Epithelial cell of proximal tubule (primary cell): ENCODE results near the gene COX8C. TPM values are rescaled to one million over a fixed set of nuclear protein-coding genes. Genes with fewer than 3 reads are reported as not detected.

Experiments
- DNase-seq: peaks from one replicate; pipeline ENCODE4 v3.0.0-alpha.2; 2011; ENCODE audit warnings: low read depth
- H3K4me3 ChIP-seq: 2 replicates; pipeline ENCODE4 v1.5.1; 2011; ENCODE audit warnings: low read depth, mild to moderate bottlenecking, low read length
- total RNA-seq: library from RNA; depleted of rRNA; stranded (reverse); fragments of >200 nt; gene quantifications from 2 replicates; pipeline ENCODE4 v1.2.3, GENCODE V29; 2015
- TF ChIP-seq, protein P1 (sequence below): conservative IDR thresholded peaks from 2 replicates; pipeline ENCODE4 v1.5.1; 2012; ENCODE audit warnings: low read depth, mild to moderate bottlenecking, low read length

COX8C gene
- total RNA-seq, 1 donor from 2014 or later = not detected

DNA sequence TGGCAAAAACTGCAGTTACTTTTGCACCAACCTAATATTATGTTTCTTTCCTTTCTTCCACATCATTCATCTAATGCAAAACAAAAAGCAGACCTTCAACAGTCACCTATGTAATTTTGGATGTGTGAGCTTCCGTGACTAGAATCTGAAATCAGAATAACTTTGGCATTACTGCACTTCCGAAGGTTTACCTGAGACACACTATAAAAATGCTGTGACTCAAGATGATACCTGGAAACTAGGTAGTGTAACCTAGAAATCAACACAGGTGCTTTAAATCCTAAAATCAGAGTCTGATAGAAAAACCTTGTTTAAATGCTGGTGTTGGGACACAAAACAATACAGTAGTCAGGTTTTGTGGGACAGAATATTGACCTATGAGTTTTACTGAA is 16.4 kb upstream of the COX8C start:
- no peak for DNase-seq
- TF ChIP-seq, protein P1, sequence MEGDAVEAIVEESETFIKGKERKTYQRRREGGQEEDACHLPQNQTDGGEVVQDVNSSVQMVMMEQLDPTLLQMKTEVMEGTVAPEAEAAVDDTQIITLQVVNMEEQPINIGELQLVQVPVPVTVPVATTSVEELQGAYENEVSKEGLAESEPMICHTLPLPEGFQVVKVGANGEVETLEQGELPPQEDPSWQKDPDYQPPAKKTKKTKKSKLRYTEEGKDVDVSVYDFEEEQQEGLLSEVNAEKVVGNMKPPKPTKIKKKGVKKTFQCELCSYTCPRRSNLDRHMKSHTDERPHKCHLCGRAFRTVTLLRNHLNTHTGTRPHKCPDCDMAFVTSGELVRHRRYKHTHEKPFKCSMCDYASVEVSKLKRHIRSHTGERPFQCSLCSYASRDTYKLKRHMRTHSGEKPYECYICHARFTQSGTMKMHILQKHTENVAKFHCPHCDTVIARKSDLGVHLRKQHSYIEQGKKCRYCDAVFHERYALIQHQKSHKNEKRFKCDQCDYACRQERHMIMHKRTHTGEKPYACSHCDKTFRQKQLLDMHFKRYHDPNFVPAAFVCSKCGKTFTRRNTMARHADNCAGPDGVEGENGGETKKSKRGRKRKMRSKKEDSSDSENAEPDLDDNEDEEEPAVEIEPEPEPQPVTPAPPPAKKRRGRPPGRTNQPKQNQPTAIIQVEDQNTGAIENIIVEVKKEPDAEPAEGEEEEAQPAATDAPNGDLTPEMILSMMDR = no peak
- H3K4me3 ChIP-seq = peak overlapping the region; percentile 69

DNA sequence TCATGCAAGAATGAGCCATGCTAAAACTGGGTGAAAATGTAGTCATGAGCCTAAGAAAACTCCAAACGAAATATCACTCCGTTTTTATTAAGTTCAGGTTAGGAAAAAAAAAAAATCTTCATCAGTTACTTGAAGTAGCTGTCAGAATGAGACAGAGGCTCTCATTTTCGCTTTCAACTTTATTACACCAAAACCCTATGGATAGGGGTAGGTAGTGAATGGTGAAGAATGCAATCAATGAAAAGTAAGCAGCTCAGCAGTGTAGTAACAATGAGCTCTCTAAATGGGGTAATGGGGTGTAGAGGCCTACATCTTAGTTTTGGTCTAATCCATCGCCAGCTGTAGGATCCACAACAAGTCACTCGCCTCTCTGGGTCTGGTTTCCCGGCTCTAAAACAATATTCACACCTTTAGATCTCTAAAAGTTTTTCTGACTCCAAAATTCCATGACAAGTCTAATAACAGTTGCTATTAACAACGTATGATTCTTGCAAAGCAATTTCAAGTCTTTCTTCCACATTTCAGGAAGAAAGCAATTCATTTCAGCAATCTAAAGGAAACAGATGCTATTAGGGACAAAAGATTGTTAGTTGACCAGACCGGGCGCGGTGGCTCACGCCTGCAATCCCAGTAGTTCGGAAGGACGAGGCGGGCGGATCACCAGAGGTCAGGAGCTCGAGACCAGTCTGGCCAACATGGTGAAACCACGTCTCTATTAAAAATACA is 15.8 kb upstream of the COX8C start:
- TF ChIP-seq, protein P1 = no peak
- no peak for DNase-seq
- H3K4me3 ChIP-seq = peak overlapping the region; percentile 69

DNA sequence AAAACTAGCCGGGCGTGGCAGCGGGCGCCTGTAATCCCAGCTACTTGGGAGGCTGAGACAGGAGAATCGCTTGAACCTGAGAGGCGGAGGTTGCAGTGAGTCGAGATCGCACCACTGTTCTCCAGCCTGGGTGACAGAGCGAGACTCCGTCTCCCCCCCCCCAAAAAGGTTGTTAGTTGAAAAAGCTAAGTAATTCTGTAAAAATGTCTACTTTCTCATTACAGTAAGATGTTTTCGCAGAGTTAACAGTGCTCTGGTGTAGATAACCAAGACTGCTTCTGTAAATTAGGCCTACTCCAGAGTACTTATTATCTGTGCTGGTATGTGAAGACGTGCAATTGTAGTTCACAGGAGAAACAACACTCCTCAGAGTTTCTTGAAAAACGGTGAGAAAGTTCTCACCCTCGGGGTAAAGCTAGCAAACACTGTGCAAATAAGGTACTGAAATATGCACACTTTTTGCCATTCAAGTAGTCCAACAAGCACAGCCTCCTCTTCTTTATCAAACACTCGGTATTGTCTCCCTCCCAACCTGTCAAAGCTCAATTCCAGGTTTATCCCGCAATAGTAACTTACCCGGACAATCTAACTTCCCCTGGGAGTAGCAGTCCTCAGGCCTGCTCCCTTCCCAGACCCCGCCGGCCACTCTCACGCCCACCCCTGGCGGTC is 15.1 kb upstream of the COX8C start:
- DNase-seq = no peak
- peak overlapping the region; percentile 69 for H3K4me3 ChIP-seq
- TF ChIP-seq, protein P1 = peak; percentile 4

DNA sequence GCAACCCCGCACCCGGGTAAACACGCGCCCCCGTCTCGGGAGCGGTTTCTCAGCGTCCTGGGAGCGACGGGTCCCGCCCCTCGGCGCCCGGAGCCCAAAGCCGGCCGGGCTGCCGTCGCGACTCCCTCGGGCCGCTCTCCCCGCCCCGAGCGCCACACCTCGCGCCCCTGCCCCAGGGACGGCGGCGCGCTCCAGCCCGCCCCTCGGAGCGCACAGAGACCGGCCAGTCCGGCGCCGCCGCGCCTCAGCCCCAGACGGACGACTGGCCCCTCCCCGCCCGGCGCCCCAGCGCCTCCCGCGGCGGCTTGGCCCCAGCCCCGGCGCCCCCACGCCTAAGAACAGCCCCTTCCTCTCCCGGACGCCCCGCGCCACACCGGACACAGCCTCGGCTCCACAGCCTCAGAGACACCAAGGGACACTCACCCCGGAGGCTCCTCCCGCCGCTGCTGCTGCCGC is 14.6 kb upstream of the COX8C start:
- H3K4me3 ChIP-seq = peak overlapping the region; percentile 69
- TF ChIP-seq, protein P1 = no peak
- no peak for DNase-seq

DNA sequence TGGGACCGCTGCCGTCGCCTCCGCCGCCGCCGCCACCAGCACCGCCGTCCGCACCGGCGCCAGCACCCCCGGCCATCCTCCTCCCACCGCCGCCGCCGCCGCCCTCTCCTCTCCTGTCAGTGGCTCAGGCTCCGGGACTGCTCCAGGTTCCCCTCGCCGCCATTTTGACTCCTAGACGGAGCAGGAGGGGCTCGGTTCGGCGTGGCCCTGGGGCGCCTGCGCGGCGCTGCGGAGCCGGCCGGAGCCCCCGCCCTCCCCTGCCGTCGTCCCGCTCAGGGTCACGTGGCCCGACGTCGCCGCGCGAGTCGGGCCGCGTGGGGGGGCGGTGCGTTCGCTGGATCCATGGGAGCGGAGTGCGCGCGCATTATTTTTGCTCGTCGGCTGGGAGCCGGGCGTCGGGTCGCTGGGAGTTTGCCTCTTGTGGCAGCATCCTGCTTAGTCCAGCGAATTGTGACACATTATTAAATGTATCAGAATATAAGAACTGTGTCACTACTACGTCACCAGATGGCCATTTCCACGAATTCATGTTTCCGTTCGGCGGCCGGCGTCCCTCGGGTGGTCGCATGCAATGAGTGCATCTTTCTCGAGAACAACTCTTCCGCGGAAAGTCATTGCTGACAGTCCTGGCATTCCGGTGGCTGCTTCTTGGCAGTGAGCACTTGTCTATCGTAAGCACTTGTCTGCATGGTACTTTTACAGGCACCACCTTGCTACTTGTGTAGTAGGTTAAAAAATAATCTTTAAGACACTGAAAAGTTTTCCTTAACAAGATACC is 13.9 kb upstream of the COX8C start, which contains the start of gene BTBD7:
BTBD7 (minus strand) TSS at position 184 of the 778 bp plus-strand sequence. CDS start 36,985 bp downstream, outside the sequence.
- TF ChIP-seq, protein P1 = peak; percentile 32
- peak within 1 kb of the TSS; percentile 69 for H3K4me3 ChIP-seq

DNA sequence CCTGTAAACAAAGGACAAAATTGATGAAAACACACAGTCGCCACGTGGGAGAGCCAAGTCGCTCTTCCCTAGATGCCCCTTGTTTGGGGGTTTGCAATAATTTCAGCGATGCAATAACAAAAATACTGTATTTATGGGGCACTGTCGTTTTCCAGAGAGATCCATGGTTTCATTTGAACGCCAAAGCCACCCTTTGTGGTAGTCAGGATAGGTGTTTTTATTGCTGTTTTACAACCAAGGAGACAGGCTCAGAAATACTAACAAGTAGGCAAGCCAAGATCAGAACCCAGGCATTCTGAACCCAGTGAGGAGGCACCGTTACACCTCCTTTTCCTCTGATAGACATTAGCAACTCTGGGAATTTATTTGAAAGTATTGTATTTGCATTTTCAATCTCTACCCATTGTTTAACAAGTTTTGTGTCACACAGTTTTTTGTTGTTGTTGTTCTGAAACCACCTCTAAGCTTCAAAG is 13.3 kb upstream of the COX8C start:
- peak overlapping the region; percentile 69 for H3K4me3 ChIP-seq
- DNase-seq = no peak
- TF ChIP-seq, protein P1 = no peak

More for the DNA sequence above, 13.9 kb upstream of the COX8C start, which contains the start of gene BTBD7:
- DNase-seq = no peak
